Loucy (cell line): ENCODE results near the gene ETHE1.

Experiments used
- H2AFZ ChIP-seq: fragments of 200-600 bp; sonication (generic); 2 replicates; pipeline ENCODE4 v1.6.0; 2016; ENCODE audit warnings: antibody characterized with exemption, mild to moderate bottlenecking, low read length, moderate library complexity
- H3F3A ChIP-seq: fragments of 200-600 bp; 2 replicates; pipeline ENCODE4 v1.6.0; 2016; ENCODE audit warnings: antibody characterized with exemption, low read depth, mild to moderate bottlenecking
- H3K27me3 ChIP-seq: fragments of 200-600 bp; sonication (generic); 2 replicates; pipeline ENCODE4 v1.6.1; 2014; ENCODE audit warnings: low read length, mild to moderate bottlenecking; ENCODE audit not compliant: insufficient read depth, poor library complexity, severe bottlenecking
- H3K36me3 ChIP-seq: fragments of 200-600 bp; sonication (generic); 2 replicates; pipeline ENCODE4 v1.6.1; 2016; ENCODE audit warnings: low read length; ENCODE audit not compliant: insufficient read depth
- H3K4me1 ChIP-seq: fragments of 200-600 bp; sonication (generic); 2 replicates; pipeline ENCODE4 v1.5.1; 2014; ENCODE audit warnings: low read length, mild to moderate bottlenecking; ENCODE audit not compliant: insufficient read depth, poor library complexity, severe bottlenecking
- H3K4me2 ChIP-seq: fragments of 200-600 bp; sonication (generic); 2 replicates; pipeline ENCODE4 v1.6.0; 2014; ENCODE audit warnings: antibody characterized with exemption, low read length, low read depth, mild to moderate bottlenecking; ENCODE audit not compliant: poor library complexity, severe bottlenecking
- H3K4me3 ChIP-seq: fragments of 200-600 bp; sonication (generic); 2 replicates; pipeline ENCODE4 v1.5.1; 2014; ENCODE audit warnings: low read length, mild to moderate bottlenecking, mixed read lengths; ENCODE audit not compliant: poor library complexity, severe bottlenecking
- H3K79me2 ChIP-seq: fragments of 200-600 bp; sonication (generic); 2 replicates; pipeline ENCODE4 v1.6.1; 2014; ENCODE audit warnings: low read length; ENCODE audit not compliant: insufficient read depth
- H3K9ac ChIP-seq: fragments of 200-600 bp; sonication (generic); 2 replicates; pipeline ENCODE4 v1.6.0; 2014; ENCODE audit warnings: mild to moderate bottlenecking, low read depth, low read length, moderate library complexity; ENCODE audit not compliant: poor library complexity, severe bottlenecking
- H3K9me2 ChIP-seq: fragments of 200-600 bp; sonication (generic); replicated peaks from 2 replicates; pipeline ENCODE4 v1.6.1; 2016; ENCODE audit warnings: low read depth, low read length, mixed read lengths
- H3K9me3 ChIP-seq: fragments of 200-600 bp; sonication (generic); 2 replicates; pipeline ENCODE4 v1.6.1; 2014; ENCODE audit warnings: mild to moderate bottlenecking, antibody characterized with exemption, low read length, low read depth; ENCODE audit not compliant: insufficient read depth
- H4K20me1 ChIP-seq: fragments of 200-600 bp; sonication (generic); 2 replicates; pipeline ENCODE4 v1.6.0; 2014; ENCODE audit warnings: antibody characterized with exemption, low read length, mild to moderate bottlenecking; ENCODE audit not compliant: insufficient read depth, poor library complexity, severe bottlenecking
- CTCF ChIP-seq: fragments of 200-600 bp; sonication (generic); conservative IDR thresholded peaks from 2 replicates; pipeline ENCODE4 v1.5.1; 2014; ENCODE audit warnings: mild to moderate bottlenecking, antibody characterized with exemption, low read length
- EZH2phosphoT487 ChIP-seq: fragments of 200-600 bp; IDR thresholded peaks from 2 replicates; pipeline ENCODE4 v1.6.1; 2018; ENCODE audit warnings: antibody characterized with exemption, mild to moderate bottlenecking, moderate library complexity, borderline replicate concordance

Gene ETHE1

DNA sequence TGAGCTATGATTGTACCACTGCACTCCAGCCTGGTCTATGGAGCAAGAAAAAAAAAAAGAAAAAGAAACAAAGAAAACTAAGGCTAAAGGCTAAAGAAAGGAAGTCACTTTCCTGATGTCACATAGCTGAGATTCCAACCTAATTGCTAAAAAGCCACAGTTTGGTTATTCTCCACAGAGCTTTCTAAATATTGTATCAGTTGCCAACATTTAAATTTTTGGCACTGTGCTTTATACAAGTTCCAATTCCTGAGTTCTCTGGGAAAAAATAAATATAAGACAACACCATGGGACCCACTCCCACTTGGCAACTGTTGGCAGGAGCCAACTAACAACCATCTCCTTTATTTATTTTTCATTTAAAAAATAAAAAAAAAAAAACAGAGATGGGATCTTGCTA, 50.4 kb downstream of the ETHE1 start:
- Histone ChIP-seq H3K79me2 (no peaks in the 10 kb centered on the region), H3K4me1 (no peaks in the 10 kb centered on the region), H3K27me3 (no peaks in the 10 kb centered on the region), H3F3A (no peaks in the 10 kb centered on the region), H3K36me3 (no peaks in the 10 kb centered on the region), H3K9me2 (no peaks in the 10 kb centered on the region), H4K20me1 (no peaks in the 10 kb centered on the region), H3K4me3 (no peak overlapping the region), H3K9me3 (no peaks in the 10 kb centered on the region), H3K9ac (no peak overlapping the region), H2AFZ (no peak overlapping the region), H3K4me2 (no peak overlapping the region)
- TF ChIP-seq EZH2phosphoT487 (no peak), CTCF (no peak)

DNA sequence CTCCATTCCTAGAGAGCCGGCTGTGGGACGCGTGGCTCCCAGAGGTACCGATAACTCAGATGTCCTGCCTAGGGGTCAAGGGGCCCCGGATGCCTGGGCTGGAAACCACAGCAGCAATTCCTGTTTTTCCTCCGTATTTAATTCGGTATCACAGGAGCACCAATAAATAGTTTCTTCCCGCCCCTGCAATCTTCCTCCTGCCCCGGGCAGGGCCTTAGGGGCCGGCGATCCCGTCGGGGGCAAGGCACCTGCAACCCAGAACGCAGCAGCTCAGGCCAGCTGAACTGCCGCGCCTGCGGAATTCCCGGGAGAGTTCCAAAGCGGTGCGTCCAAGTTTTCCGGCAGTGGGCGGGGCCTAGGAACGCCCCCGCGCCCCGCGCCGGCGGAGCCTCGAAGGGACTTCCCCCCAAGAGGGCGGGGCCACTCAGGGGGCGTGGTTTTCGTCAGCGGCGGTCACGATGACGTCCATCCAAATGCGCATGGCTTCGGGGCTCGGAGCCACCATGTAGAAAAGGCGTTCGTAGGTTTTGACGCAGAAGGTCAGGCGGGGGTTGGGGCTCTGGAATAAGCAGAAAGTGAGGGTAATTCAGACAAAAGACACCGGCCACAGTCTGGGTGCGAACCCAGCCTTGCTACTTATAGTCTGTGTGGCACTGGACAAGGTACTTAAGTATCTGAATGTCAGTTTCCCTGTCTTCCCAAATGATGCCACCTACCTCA, 51.9 kb downstream of the ETHE1 start:
- Histone ChIP-seq H3K9me3 (no peaks in the 10 kb centered on the region), H2AFZ (peak overlapping the region; percentile 43; the same call in 1 of the 2 replicates), H3K36me3 (no peaks in the 10 kb centered on the region), H3F3A (no peaks in the 10 kb centered on the region), H3K9me2 (no peaks in the 10 kb centered on the region), H3K4me3 (no peak overlapping the region), H3K4me1 (no peaks in the 10 kb centered on the region), H3K27me3 (no peaks in the 10 kb centered on the region), H3K9ac (no peak overlapping the region), H3K79me2 (no peaks in the 10 kb centered on the region), H3K4me2 (no peak overlapping the region), H4K20me1 (no peaks in the 10 kb centered on the region)
- TF ChIP-seq CTCF (no peak), EZH2phosphoT487 (no peak)

DNA sequence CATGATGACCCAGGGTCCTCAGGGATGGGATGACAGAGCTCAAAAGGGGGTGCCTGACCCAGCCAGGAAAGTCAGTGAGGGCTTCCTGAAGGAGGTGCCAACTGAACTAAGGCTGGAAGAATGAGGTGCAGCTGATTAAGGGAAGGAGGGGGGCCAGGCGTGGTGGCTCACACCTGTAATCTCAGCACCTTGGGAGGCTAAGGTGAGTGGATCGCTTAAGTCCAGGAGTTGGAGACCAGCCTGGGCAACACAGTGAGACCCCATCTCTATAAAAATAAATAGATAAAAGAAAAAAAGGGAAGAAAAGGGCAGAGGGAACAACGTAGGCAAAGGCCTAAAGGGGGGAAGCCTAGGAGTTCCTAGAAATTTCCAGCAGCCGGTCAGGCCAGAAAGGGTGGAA, 52.5 kb downstream of the ETHE1 start:
- no peak overlapping the region for H3K4me3 ChIP-seq
- no peaks in the 10 kb centered on the region for H3F3A ChIP-seq
- no peaks in the 10 kb centered on the region for H3K79me2 ChIP-seq
- H3K4me1 ChIP-seq: peaks cover under 1% of the 10 kb centered on the region
- TF ChIP-seq CTCF: no peak
- no peak for TF ChIP-seq EZH2phosphoT487
- no peaks in the 10 kb centered on the region for H3K36me3 ChIP-seq
- H3K9ac ChIP-seq: no peak overlapping the region
- no peaks in the 10 kb centered on the region for H4K20me1 ChIP-seq
- H3K9me2 ChIP-seq: no peaks in the 10 kb centered on the region
- no peak overlapping the region for H2AFZ ChIP-seq
- no peaks in the 10 kb centered on the region for H3K9me3 ChIP-seq
- H3K27me3 ChIP-seq: no peaks in the 10 kb centered on the region
- no peak overlapping the region for H3K4me2 ChIP-seq
